Neural cell (in vitro differentiated cells): ENCODE data around the gene GGTLC1.

Source experiments
- EP300 ChIP-seq: fragments of 450-650 bp; conservative IDR thresholded peaks from 2 replicates; pipeline ENCODE4 v1.6.1; 2014; ENCODE audit warnings: antibody characterized with exemption, mild to moderate bottlenecking, moderate library complexity; ENCODE audit not compliant: poor library complexity, severe bottlenecking
- EZH2 ChIP-seq: fragments of 200-600, 300-800 bp; shearing (Covaris generic), sonication (generic); IDR thresholded peaks from 2 replicates; pipeline ENCODE4 v1.6.1; 2014; ENCODE audit warnings: antibody characterized with exemption, low read length, borderline replicate concordance, mild to moderate bottlenecking; ENCODE audit not compliant: insufficient read depth, poor library complexity, severe bottlenecking
- MXI1 ChIP-seq: fragments of 450-650 bp; conservative IDR thresholded peaks from 2 replicates; pipeline ENCODE4 v1.6.1; 2014; ENCODE audit warnings: antibody characterized with exemption, mild to moderate bottlenecking; ENCODE audit not compliant: poor library complexity, severe bottlenecking
- RAD21 ChIP-seq: fragments of 450-650 bp; conservative IDR thresholded peaks from 2 replicates; pipeline ENCODE4 v1.6.1; 2014; ENCODE audit warnings: antibody characterized with exemption, mild to moderate bottlenecking, moderate library complexity
- TAF1 ChIP-seq: IDR thresholded peaks from 2 replicates; pipeline ENCODE4 v1.6.1; 2012; ENCODE audit warnings: low read depth
- TF ChIP-seq, protein P1 (sequence below): fragments of 450-650 bp; IDR thresholded peaks from 2 replicates; pipeline ENCODE4 v1.5.1; 2014; ENCODE audit warnings: antibody characterized with exemption, mild to moderate bottlenecking, moderate library complexity; ENCODE audit not compliant: poor library complexity, severe bottlenecking

- TF ChIP-seq MXI1 (no peak), TAF1 (no peak), EZH2 (no peak), RAD21 (peak; percentile 60), EP300 (no peak)
- TF ChIP-seq, protein P1, sequence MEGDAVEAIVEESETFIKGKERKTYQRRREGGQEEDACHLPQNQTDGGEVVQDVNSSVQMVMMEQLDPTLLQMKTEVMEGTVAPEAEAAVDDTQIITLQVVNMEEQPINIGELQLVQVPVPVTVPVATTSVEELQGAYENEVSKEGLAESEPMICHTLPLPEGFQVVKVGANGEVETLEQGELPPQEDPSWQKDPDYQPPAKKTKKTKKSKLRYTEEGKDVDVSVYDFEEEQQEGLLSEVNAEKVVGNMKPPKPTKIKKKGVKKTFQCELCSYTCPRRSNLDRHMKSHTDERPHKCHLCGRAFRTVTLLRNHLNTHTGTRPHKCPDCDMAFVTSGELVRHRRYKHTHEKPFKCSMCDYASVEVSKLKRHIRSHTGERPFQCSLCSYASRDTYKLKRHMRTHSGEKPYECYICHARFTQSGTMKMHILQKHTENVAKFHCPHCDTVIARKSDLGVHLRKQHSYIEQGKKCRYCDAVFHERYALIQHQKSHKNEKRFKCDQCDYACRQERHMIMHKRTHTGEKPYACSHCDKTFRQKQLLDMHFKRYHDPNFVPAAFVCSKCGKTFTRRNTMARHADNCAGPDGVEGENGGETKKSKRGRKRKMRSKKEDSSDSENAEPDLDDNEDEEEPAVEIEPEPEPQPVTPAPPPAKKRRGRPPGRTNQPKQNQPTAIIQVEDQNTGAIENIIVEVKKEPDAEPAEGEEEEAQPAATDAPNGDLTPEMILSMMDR = peak; percentile 69
These were observed 7.5 kb upstream of the GGTLC1 start for GRCh38 chr20:23995905-23996666.
